Forelimb muscle (tissue), 1 donor: ENCODE measurements around the gene SCRN3. TPM values are rescaled to one million over a fixed set of nuclear protein-coding genes. Genes with fewer than 3 reads are reported as not detected.
"Not testable (repeated sequence)": the region's sequence is repeated elsewhere in the genome, so short reads cannot be mapped to it uniquely, and the experiment has no call there.

ENCODE experiments used
- DNase-seq: peaks from one replicate; pipeline ENCODE4 v3.0.0-alpha.2; 2013; ENCODE audit warnings: low read depth
- polyA plus RNA-seq: library from polyadenylated mRNA; unstranded; fragments of 120-200 nt; gene quantifications from one replicate; pipeline ENCODE4 v1.2.1, GENCODE V29; 2013; ENCODE audit not compliant: insufficient read length

SCRN3 gene
- polyA plus RNA-seq, 1 donor = 31.8 TPM

- no peak for DNase-seq
Measured at GRCh38 chr2:174403628-174404027, 8.1 kb downstream of the SCRN3 start.

DNA sequence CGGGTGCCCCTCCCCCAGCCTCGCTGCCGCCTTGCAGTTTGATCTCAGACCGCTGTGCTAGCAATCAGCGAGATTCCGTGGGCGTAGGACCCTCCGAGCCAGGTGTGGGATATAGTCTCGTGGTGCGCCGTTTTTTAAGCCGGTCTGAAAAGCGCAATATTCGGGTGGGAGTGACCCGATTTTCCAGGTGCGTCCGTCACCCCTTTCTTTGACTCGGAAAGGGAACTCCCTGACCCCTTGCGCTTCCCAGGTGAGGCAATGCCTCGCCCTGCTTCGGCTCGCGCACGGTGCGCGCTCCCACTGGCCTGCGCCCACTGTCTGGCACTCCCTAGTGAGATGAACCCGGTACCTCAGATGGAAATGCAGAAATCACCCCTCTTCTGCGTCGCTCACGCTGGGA is 14.5 kb downstream of the SCRN3 start:
- DNase-seq = not testable (repeated sequence)

GRCh38 chr2:174412256-174412655 is 16.7 kb downstream of the SCRN3 start:
- DNase-seq = no peak

DNA sequence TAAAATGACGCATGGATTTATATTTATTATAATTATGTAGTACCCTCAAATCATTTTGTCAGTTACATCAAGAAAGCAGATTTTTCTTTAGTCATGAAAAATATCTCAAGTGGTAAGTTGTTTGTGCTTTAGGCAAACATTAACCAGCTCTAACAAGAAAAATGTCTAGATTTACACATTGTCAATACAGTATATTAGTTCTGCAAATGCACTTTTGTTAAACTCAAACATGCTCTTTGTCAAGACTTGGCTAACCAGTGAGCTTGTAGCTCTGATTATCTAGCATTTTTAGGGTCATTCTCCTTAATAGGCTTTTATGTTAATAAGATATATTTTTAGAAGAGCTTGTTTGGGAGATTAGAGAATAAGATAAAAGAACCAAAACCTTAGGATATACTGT is 32.7 kb downstream of the SCRN3 start:
- no peak for DNase-seq

GRCh38 chr2:174430066-174430465 is 34.5 kb downstream of the SCRN3 start:
- no peak for DNase-seq

- no peak for DNase-seq
Measured at GRCh38 chr2:174431902-174432301, 36.4 kb downstream of the SCRN3 start.

DNA sequence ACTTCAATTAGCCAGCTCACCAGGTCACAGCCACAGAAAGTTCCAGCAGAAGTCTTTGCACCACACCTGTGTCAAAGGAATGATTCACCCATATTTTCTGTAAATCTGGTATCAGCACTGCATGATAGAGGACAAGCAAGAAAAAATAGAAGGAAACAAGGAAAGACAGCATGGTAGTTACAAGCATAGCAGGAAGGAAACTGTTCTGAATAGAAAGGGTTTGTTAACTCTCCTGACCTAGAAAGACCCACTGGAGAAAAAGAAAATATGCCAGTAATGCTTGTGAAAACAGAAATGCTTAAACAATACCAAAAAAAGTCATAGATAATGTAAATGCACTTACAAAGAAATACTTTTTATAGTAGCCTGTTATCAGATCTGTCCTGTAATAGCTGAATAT is 40.8 kb downstream of the SCRN3 start:
- no peak for DNase-seq

DNA sequence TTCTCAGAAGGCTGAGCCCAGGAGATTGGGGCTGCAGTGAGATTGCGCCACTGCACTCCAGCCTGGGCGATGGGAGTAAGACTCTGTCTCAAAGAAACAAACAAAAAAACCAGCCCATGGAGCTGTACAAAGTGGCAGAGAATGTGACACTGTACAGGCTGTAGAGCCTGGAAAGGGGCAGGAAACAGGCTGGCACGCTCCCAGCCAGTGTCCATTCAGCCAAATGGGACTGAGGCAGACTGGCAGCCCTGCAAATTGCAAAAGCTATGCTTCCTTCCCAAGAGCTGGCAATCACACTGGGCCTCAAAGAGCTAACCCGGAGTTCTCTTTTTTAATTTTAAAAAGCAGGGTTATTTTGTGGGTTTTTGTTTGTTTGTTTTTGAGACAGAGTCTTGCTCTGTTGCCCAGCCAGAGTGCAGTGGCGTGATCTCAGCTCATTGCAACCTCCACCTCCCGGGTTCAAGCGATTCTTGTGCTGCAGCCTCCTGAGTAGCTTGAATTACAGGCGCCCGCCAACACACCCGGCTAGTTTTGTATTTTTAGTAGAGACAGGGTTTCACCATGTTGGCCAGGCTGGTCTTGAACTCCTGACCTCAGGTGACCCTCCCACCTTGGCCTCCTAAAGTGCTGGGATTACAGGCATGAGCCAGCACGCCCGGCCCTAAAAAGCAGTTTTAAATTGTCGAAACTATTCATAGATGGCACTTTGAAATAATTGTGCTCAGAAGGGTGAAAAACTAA is 42.8 kb downstream of the SCRN3 start:
- no peak for DNase-seq

DNA sequence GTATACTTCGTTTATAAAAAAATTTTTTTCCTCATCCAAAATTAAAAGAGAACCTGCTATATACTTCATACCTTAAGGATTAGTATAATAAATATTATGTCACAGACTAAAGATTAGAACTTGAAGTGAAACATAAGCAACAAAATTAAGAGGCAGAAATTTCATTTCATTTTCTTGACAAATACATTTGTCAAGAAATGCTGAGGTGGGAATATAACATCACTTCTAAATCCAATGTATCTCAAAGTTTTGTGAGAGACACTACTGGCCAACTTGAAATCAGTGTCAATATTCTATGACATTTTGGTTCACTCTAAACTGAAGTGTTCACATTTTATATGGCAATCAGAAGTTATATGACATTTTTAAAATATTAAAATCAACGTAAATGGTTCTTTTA is 43.8 kb downstream of the SCRN3 start:
- no peak for DNase-seq

- no peak for DNase-seq
Measured at GRCh38 chr2:174439950-174440349, 44.4 kb downstream of the SCRN3 start.

- no peak for DNase-seq
Measured at GRCh38 chr2:174442546-174443510, 47.3 kb downstream of the SCRN3 start.

- no peak for DNase-seq
Measured at GRCh38 chr2:174444761-174445160, 49.2 kb downstream of the SCRN3 start.

DNA sequence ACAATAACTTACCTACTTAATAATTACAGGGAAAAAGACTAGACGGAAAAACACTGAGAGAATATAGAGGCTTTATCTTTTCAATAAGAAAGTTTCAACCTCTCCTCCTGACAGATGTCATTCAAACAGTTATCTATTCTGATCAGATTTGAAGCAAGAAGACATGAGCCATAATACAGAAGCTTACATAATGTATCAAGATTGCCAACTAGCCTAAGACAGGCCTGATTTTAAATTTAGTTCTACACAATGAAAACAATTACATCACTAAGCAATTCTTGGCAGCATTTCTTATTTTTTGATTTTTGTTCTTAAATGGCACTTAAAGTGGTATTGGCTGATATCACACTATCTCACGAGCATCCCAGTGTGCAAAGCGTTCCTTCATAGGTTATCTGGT is 49.7 kb downstream of the SCRN3 start:
- DNase-seq = no peak

DNA sequence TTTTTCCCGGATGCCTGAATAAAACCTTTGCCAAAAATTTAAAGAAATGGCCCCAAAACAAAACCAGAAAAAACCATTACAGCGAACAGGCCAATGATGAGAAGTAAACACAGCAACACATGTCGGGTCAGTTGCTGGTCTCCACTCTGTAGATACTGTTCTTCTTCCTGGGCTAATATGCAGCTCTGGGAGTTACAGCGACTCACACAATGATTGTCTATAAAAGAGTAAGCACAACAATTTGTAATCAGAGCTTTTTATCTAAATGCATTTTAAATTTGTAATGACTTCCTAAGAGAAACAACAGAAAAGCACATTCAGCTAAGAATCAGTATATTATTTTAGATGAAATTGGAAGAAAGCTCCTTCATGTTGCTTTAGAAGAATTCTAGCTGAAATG is 51.0 kb downstream of the SCRN3 start:
- DNase-seq = no peak

DNA sequence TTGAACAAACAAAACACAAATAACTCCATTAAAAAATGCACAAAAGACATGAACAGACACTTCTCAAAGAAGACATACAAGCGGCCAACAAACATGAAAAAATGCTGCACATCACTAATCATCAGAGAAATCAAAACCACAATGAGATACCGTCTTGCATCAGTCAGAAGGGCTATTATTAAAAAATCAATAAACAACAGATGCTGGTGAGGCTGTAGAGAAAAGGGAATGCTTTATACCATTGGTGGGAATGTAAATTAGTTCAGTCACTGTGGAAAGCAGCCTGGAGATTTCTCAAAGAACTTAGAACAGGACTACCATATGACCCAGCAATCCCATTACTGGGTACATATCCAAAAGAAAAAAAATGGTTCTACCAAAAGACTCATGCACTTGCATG is 53.5 kb downstream of the SCRN3 start:
- DNase-seq = no peak

GRCh38 chr2:174450021-174450816 is 54.7 kb downstream of the SCRN3 start:
- no peak for DNase-seq

GRCh38 chr2:174454566-174454965 is 59.0 kb downstream of the SCRN3 start:
- DNase-seq = no peak

DNA sequence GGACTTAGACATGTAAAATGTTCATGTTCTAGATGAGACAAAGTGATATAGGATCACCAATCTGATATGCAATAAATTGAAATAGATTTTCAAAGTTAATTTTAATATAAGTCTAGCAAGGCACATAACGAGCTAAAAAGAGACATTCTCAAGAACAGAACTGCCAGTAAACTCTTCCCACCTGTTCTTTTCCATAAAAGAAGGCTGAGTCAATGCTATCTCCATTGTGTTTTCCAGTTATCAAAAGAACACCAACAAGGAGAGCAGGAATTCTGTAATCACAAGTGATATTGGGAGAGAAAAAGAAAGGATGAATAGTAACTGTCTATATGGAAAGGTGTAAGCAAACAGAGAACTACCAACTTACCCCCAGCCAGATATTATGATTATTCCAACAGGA is 65.7 kb downstream of the SCRN3 start:
- no peak for DNase-seq

DNA sequence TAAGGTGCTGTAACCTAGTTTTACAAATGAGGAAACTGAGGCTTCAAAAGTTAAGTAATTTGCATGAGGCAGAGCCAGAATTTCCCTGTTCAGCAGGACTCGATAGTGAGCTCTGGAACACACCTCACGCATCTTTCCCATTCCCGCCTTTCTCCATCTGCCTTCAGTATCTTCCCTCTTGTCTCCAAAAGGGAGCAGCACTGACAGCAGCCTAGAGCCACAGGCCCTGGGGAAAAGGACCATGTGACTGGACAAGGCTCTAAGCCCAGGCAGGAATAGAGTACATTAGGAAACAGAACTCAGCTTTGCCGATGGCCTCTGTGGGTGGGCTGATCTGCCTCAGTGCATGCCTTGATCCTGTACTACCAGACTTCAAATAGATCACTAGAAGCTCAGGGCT is 69.8 kb downstream of the SCRN3 start:
- no peak for DNase-seq

GRCh38 chr2:174473796-174474195 is 78.3 kb downstream of the SCRN3 start:
- DNase-seq = no peak

GRCh38 chr2:174477759-174478158 is 82.2 kb downstream of the SCRN3 start:
- DNase-seq = no peak
